Liver (tissue), 9 donors: ENCODE measurements around the gene ZYX. TPM values are rescaled to one million over a fixed set of nuclear protein-coding genes. Genes with fewer than 3 reads are reported as not detected.

Experiments used
- DNase-seq: peaks from one replicate; pipeline ENCODE4 v3.0.0-alpha.2; 2017; ENCODE audit warnings: low spot score
- H3K27ac ChIP-seq, 2 donors: one replicate each; pipeline ENCODE4 v1.7.0; 2013; ENCODE audit warnings: inconsistent platforms in 2 of 2, low read length in 2 of 2, control low read depth in 1 of 2, low read depth in 1 of 2, mild to moderate bottlenecking in 1 of 2
- H3K27me3 ChIP-seq, 4 donors: one replicate each; pipeline versions ENCODE4 v1.6.1 to v1.7.0; 2013; ENCODE audit warnings: low read length in 3 of 4, inconsistent platforms in 1 of 4, mild to moderate bottlenecking in 1 of 4, moderate library complexity in 1 of 4; ENCODE audit not compliant: control insufficient read depth in 4 of 4, insufficient read depth in 4 of 4
- H3K36me3 ChIP-seq, 4 donors: one replicate each; pipeline versions ENCODE4 v1.6.1 to v1.7.0; 2013; ENCODE audit warnings: low read length in 3 of 4, mild to moderate bottlenecking in 3 of 4, low read depth in 1 of 4, moderate library complexity in 1 of 4; ENCODE audit not compliant: control insufficient read depth in 4 of 4, insufficient read depth in 3 of 4
- H3K4me1 ChIP-seq, 4 donors: one replicate each; pipeline versions ENCODE4 v1.6.1 to v1.7.0; 2013; ENCODE audit warnings: low read length in 3 of 4, mild to moderate bottlenecking in 3 of 4, moderate library complexity in 1 of 4; ENCODE audit not compliant: control insufficient read depth in 4 of 4, insufficient read depth in 4 of 4
- H3K4me3 ChIP-seq, 3 donors: one replicate each; pipeline versions ENCODE4 v1.6.1 to v1.7.0; 2013; ENCODE audit warnings: low read length in 3 of 3, control low read depth in 1 of 3, low read depth in 1 of 3, mild to moderate bottlenecking in 1 of 3
- H3K9ac ChIP-seq, 2 donors: one replicate each; pipeline ENCODE4 v1.7.0; 2013; ENCODE audit warnings: low read length in 2 of 2, mild to moderate bottlenecking in 2 of 2, moderate library complexity in 2 of 2, control low read depth in 1 of 2, low read depth in 1 of 2
- H3K9me3 ChIP-seq, 4 donors: one replicate each; pipeline versions ENCODE4 v1.6.1 to v1.7.0; 2013; ENCODE audit warnings: low read length in 3 of 4; ENCODE audit not compliant: control insufficient read depth in 4 of 4
- EGR1 ChIP-seq, 2 donors: IDR thresholded peaks; 2 replicates each; pipeline ENCODE4 v1.6.1; 2016 to 2018; ENCODE audit warnings: antibody characterized with exemption in 2 of 2, low read depth in 2 of 2
- FOXA1 ChIP-seq: IDR thresholded peaks from 2 replicates; pipeline ENCODE4 v1.6.1; 2016; ENCODE audit warnings: antibody characterized with exemption
- FOXA2 ChIP-seq: IDR thresholded peaks from 2 replicates; pipeline ENCODE4 v1.6.1; 2016; ENCODE audit warnings: antibody characterized with exemption
- GABPA ChIP-seq, 2 donors: IDR thresholded peaks in 1 of 2; conservative IDR thresholded peaks in 1 of 2; 2 replicates each; pipeline ENCODE4 v1.6.1; 2016; ENCODE audit warnings: antibody characterized with exemption in 2 of 2, mild to moderate bottlenecking in 1 of 2, moderate library complexity in 1 of 2
- HNF4A ChIP-seq, 2 donors: conservative IDR thresholded peaks; 2 replicates each; pipeline ENCODE4 v1.6.1; 2016; ENCODE audit warnings: antibody characterized with exemption in 2 of 2, mild to moderate bottlenecking in 2 of 2
- HNF4G ChIP-seq: IDR thresholded peaks from 2 replicates; pipeline ENCODE4 v1.6.1; 2016; ENCODE audit warnings: antibody characterized with exemption
- JUND ChIP-seq, 2 donors: IDR thresholded peaks; 2 replicates each; pipeline ENCODE4 v1.6.1; 2016; ENCODE audit warnings: antibody characterized with exemption in 2 of 2
- NR2F2 ChIP-seq: IDR thresholded peaks from 2 replicates; pipeline ENCODE4 v1.6.1; 2016; ENCODE audit warnings: antibody characterized with exemption
- RAD21 ChIP-seq, 2 donors: IDR thresholded peaks; 2 replicates each; pipeline ENCODE4 v1.6.1; 2016; ENCODE audit warnings: antibody characterized with exemption in 2 of 2, mild to moderate bottlenecking in 2 of 2
- RXRA ChIP-seq, 2 donors: IDR thresholded peaks; 2 replicates each; pipeline ENCODE4 v1.6.1; 2017 to 2018; ENCODE audit warnings: antibody characterized with exemption in 2 of 2, mild to moderate bottlenecking in 1 of 2
- SP1 ChIP-seq: IDR thresholded peaks from 2 replicates; pipeline ENCODE4 v1.6.1; 2018; ENCODE audit warnings: antibody characterized with exemption, mild to moderate bottlenecking
- TAF1 ChIP-seq: conservative IDR thresholded peaks from 2 replicates; pipeline ENCODE4 v1.6.1; 2016; ENCODE audit warnings: antibody characterized with exemption, mild to moderate bottlenecking
- YY1 ChIP-seq: IDR thresholded peaks from 2 replicates; pipeline ENCODE4 v1.6.1; 2016; ENCODE audit warnings: antibody characterized with exemption, mild to moderate bottlenecking
- WGBS: extraction: QIAGEN DNeasy Blood & Tissue Kit; methylation state at CpG from one replicate; pipeline ENCODE4 v1.1.7; 2013; 5-methylcytosine and 5-hydroxymethylcytosine counted together
- polyA plus RNA-seq, 2 donors: library from polyadenylated mRNA; stranded (reverse) in 1 of 2; unstranded in 1 of 2; fragments of 200-250 nt in 1 of 2; fragments of >200 nt in 1 of 2; fragmentation: Nextera tagmentation in 1 of 2; extraction: Ambion mirVana in 1 of 2; gene quantifications; one replicate each; pipeline versions ENCODE4 v1.2.1 to v1.2.3, GENCODE V29; 2013 to 2015
- total RNA-seq, 2 donors: library from RNA; depleted of rRNA; stranded (reverse); fragments of >200 nt; gene quantifications; one replicate each; pipeline ENCODE4 v1.2.3, GENCODE V29; 2014
- TF ChIP-seq, protein P1 (sequence below): IDR thresholded peaks from 2 replicates; pipeline ENCODE4 v1.6.1; 2016; ENCODE audit warnings: antibody characterized with exemption, mild to moderate bottlenecking
- TF ChIP-seq, protein P2 (sequence below): IDR thresholded peaks from 2 replicates; pipeline ENCODE4 v1.6.1; 2016; ENCODE audit warnings: antibody characterized with exemption
- TF ChIP-seq, protein P3 (sequence below): fragments of 150-350 bp; IDR thresholded peaks from 2 replicates; pipeline ENCODE4 v1.5.1; 2017; ENCODE audit warnings: improper control_type of control experiment, low read depth, low read length; ENCODE audit not compliant: missing input control
- TF ChIP-seq, protein P4 (sequence below): IDR thresholded peaks from 2 replicates; pipeline ENCODE4 v1.6.1; 2016; ENCODE audit warnings: antibody characterized with exemption
- TF ChIP-seq, protein P5 (sequence below): IDR thresholded peaks from 2 replicates; pipeline ENCODE4 v1.6.1; 2016; ENCODE audit warnings: antibody characterized with exemption
- donor health status: healthy.
- donor health status: healthy.
- donor health status: healthy.
- donor health status: healthy.
- donor health status: healthy.

ZYX gene
- total and polyA plus RNA-seq, 4 donors, result 15.4 to 49.7 (median 16.5) TPM

DNA sequence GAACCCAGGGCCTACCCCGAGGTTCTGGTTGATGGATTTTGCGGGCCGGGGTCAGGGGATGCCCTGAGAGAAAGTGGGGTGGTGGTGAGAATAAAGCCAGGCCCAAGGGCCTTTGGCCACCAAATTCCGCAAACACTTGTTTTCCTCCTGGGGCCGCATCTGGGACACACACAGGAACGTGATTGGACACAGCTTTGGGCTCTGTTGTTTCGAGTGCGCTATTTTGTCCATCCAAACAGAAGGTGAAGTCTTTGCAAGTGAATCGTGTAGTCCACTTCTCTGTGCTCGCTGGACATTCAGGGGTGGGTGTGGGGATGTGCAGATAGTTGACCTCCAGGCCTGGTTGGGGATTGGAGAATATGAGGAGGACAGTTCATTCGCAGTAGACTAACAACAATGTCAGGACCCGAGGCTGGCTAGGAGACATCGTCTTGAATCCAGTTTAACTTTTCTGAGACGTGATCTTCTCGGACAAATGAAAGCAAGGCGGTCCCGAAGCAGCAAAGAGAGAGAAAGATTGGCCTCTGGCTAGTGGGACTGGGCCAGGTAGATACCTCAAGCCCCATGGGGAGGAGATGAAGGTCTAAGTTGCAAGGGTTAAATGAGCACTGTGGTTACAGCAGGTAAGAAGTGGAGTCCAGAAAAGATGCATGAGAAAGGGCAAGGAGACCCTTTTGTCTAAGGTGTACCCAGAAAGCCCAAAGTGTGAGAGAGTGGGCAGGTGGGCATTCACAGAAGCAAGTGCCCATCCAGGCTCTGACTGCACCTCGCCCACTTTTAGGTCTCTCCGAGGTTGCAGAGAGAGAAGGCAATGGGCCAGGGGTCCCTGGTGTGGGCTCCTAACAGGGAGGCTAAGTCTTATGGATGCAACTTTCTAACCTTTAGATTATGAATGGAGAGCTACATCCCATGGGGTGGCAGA, 17.9 kb upstream of the ZYX start:
- H3K36me3 ChIP-seq, result no peaks in the 10 kb centered on the region

DNA sequence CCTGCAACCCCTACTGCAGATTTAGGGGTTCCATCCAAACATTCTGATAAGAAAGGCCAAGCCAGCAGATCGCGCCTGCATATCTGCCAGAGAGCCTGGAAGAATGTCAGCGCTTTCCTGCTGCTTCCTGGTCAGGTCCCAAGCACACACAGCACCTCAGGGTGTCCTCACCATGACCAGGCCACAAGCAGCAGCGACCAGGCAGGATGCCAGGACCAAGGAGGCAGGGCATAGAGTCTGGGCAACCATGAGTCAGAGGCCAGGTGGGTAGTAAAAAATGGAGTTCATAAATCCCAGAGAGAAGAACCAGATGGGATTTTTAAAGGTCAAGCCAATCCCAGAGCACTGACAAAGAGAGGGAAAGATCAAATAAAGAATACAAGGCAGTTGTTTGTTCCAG, 13.2 kb upstream of the ZYX start:
- WGBS, result 76% methylated on average over 4 of the region's 4 CpGs
- Histone ChIP-seq H3K27ac (no peak overlapping the region), H3K4me1 (peaks cover 0 to 7% (median 3%) of the 10 kb centered on the region in 4 donors), H3K27me3 (peaks cover 0 to 6% (median 1%) of the 10 kb centered on the region in 4 donors), H3K9me3 (no peaks in the 10 kb centered on the region), H3K4me3 (no peak overlapping the region), H3K36me3 (no peaks in the 10 kb centered on the region), H3K9ac (no peak overlapping the region)
- DNase-seq, result no peak
- TF ChIP-seq, protein P1, sequence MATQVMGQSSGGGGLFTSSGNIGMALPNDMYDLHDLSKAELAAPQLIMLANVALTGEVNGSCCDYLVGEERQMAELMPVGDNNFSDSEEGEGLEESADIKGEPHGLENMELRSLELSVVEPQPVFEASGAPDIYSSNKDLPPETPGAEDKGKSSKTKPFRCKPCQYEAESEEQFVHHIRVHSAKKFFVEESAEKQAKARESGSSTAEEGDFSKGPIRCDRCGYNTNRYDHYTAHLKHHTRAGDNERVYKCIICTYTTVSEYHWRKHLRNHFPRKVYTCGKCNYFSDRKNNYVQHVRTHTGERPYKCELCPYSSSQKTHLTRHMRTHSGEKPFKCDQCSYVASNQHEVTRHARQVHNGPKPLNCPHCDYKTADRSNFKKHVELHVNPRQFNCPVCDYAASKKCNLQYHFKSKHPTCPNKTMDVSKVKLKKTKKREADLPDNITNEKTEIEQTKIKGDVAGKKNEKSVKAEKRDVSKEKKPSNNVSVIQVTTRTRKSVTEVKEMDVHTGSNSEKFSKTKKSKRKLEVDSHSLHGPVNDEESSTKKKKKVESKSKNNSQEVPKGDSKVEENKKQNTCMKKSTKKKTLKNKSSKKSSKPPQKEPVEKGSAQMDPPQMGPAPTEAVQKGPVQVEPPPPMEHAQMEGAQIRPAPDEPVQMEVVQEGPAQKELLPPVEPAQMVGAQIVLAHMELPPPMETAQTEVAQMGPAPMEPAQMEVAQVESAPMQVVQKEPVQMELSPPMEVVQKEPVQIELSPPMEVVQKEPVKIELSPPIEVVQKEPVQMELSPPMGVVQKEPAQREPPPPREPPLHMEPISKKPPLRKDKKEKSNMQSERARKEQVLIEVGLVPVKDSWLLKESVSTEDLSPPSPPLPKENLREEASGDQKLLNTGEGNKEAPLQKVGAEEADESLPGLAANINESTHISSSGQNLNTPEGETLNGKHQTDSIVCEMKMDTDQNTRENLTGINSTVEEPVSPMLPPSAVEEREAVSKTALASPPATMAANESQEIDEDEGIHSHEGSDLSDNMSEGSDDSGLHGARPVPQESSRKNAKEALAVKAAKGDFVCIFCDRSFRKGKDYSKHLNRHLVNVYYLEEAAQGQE, result no peak
- TF ChIP-seq HNF4A (conservative IDR thresholded peaks at IDR 0.05), result no peak
- TF ChIP-seq NR2F2, result no peak
- TF ChIP-seq FOXA2, result no peak
- TF ChIP-seq JUND (IDR thresholded peaks at IDR 0.05), result no peak
- no peak for TF ChIP-seq RAD21 (IDR thresholded peaks at IDR 0.05)
- TF ChIP-seq, protein P2, sequence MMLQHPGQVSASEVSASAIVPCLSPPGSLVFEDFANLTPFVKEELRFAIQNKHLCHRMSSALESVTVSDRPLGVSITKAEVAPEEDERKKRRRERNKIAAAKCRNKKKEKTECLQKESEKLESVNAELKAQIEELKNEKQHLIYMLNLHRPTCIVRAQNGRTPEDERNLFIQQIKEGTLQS, result no peak
- TF ChIP-seq SP1, result no peak
- no peak for TF ChIP-seq GABPA (IDR thresholded peaks at IDR 0.05 in 1 of 2, conservative IDR thresholded peaks at IDR 0.05 in 1 of 2)
- TF ChIP-seq, protein P3, sequence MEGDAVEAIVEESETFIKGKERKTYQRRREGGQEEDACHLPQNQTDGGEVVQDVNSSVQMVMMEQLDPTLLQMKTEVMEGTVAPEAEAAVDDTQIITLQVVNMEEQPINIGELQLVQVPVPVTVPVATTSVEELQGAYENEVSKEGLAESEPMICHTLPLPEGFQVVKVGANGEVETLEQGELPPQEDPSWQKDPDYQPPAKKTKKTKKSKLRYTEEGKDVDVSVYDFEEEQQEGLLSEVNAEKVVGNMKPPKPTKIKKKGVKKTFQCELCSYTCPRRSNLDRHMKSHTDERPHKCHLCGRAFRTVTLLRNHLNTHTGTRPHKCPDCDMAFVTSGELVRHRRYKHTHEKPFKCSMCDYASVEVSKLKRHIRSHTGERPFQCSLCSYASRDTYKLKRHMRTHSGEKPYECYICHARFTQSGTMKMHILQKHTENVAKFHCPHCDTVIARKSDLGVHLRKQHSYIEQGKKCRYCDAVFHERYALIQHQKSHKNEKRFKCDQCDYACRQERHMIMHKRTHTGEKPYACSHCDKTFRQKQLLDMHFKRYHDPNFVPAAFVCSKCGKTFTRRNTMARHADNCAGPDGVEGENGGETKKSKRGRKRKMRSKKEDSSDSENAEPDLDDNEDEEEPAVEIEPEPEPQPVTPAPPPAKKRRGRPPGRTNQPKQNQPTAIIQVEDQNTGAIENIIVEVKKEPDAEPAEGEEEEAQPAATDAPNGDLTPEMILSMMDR, result no peak
- TF ChIP-seq EGR1 (IDR thresholded peaks at IDR 0.05; ENCODE audit: low read depth in 2 of 2), result no peak
- no peak for TF ChIP-seq RXRA (IDR thresholded peaks at IDR 0.05)
- no peak for TF ChIP-seq HNF4G
- no peak for TF ChIP-seq YY1
- TF ChIP-seq, protein P4, sequence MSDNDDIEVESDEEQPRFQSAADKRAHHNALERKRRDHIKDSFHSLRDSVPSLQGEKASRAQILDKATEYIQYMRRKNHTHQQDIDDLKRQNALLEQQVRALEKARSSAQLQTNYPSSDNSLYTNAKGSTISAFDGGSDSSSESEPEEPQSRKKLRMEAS, result no peak
- TF ChIP-seq, protein P5, sequence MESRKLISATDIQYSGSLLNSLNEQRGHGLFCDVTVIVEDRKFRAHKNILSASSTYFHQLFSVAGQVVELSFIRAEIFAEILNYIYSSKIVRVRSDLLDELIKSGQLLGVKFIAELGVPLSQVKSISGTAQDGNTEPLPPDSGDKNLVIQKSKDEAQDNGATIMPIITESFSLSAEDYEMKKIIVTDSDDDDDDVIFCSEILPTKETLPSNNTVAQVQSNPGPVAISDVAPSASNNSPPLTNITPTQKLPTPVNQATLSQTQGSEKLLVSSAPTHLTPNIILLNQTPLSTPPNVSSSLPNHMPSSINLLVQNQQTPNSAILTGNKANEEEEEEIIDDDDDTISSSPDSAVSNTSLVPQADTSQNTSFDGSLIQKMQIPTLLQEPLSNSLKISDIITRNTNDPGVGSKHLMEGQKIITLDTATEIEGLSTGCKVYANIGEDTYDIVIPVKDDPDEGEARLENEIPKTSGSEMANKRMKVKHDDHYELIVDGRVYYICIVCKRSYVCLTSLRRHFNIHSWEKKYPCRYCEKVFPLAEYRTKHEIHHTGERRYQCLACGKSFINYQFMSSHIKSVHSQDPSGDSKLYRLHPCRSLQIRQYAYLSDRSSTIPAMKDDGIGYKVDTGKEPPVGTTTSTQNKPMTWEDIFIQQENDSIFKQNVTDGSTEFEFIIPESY, result no peak
- no peak for TF ChIP-seq TAF1
- no peak for TF ChIP-seq FOXA1

More for the DNA sequence above, 17.9 kb upstream of the ZYX start:
- no peak overlapping the region for H3K9ac ChIP-seq
- DNase-seq, result no peak
- TF ChIP-seq JUND (IDR thresholded peaks at IDR 0.05) (no peak), RAD21 (IDR thresholded peaks at IDR 0.05) (no peak), FOXA1 (no peak), HNF4G (no peak)
- TF ChIP-seq, protein P5, result no peak
- 56% methylated on average over 19 of the region's 19 CpGs for WGBS
- H3K27me3 ChIP-seq, result peaks cover 0 to 6% (median 2%) of the 10 kb centered on the region in 4 donors
- no peaks in the 10 kb centered on the region for H3K9me3 ChIP-seq
- H3K27ac ChIP-seq, result no peak overlapping the region
- peak overlapping the region in 1 of 3 donors; percentile 64 for H3K4me3 ChIP-seq
- H3K4me1 ChIP-seq, result peaks cover 3 to 9% (median 7%) of the 10 kb centered on the region in 4 donors
